ENCODE data around the gene MSX1.

The MSX1 gene

GRCh38 chr4:4871573-4872313 is 12.3 kb downstream of the MSX1 start:
- Histone ChIP-seq H3K4me1 (ENCODE audit: insufficient read depth, low read length) (peaks cover 7% of the 10 kb centered on the region), H2AFZ (ENCODE audit: low read depth, low read length) (no peak overlapping the region), H3K27me3 (ENCODE audit: insufficient read depth, low read length) (peaks cover 88% of the 10 kb centered on the region), H3K4me3 (ENCODE audit: low read length) (no peak overlapping the region), H3K9me3 (ENCODE audit: low read length) (no peaks in the 10 kb centered on the region), H3K36me3 (ENCODE audit: insufficient read depth, low read length) (no peaks in the 10 kb centered on the region)

DNA sequence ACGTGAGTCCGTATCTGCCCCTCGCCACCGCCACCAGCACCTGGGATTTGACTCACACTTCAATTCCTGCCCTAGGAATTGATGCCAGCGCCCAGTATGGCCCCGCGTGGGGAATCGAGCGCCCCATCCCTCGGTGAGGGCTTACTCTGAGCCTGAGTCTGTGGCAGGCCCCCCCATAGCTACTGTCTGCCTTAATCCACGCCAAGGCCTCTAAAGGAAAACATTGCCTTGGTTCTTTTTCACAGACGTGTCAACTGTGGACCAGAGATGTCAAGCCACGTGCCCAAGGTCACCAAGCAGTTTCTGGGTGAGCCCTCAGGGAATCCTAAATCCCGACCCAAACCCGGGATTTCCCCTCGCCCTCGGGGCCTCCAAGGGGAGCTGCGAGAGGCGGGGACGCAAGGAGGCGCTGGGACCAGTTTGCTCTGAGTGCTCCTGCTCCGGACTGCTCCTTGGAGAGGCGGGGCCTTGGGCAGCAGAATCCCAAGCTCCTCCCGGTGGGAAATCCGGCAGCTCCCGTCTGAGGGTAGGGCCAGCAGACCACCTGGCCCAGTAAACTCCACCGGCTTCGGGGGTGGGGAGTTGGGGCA is 12.9 kb downstream of the MSX1 start:
- Histone ChIP-seq H2AFZ (ENCODE audit: low read depth, low read length) (no peak overlapping the region), H3K36me3 (ENCODE audit: insufficient read depth, low read length) (no peaks in the 10 kb centered on the region), H3K27me3 (ENCODE audit: insufficient read depth, low read length) (peaks cover 87% of the 10 kb centered on the region), H3K9me3 (ENCODE audit: low read length) (no peaks in the 10 kb centered on the region), H3K4me3 (ENCODE audit: low read length) (no peak overlapping the region), H3K4me1 (ENCODE audit: insufficient read depth, low read length) (peaks cover 6% of the 10 kb centered on the region)

DNA sequence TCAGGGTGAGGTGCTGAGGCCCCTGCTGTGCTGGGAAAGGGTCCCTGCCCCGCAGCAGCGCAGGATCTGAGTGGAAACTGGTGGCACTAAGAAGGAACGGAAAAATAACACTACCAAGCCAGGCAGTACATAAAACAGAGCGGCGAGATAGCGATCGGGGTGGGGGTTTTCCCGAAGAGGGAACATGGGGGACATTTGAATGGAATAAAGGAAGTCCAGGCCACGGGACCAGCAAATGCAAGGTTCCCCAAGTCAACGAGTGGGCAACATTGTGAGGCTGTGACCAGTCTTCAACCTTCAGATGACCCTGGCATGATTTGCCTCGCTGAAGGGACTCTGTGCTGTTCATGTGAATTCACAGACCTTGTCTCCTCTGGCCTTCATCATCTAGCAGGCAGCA is 13.7 kb downstream of the MSX1 start:
- Histone ChIP-seq H2AFZ (ENCODE audit: low read depth, low read length) (no peak overlapping the region), H3K4me1 (ENCODE audit: insufficient read depth, low read length) (peaks cover 6% of the 10 kb centered on the region), H3K27me3 (ENCODE audit: insufficient read depth, low read length) (peaks cover 81% of the 10 kb centered on the region), H3K4me3 (ENCODE audit: low read length) (no peak overlapping the region), H3K36me3 (ENCODE audit: insufficient read depth, low read length) (no peaks in the 10 kb centered on the region), H3K9me3 (ENCODE audit: low read length) (no peaks in the 10 kb centered on the region)

GRCh38 chr4:4874254-4874653 is 14.8 kb downstream of the MSX1 start:
- peaks cover 80% of the 10 kb centered on the region for H3K27me3 ChIP-seq (ENCODE audit: insufficient read depth, low read length)
- H3K4me1 ChIP-seq (ENCODE audit: insufficient read depth, low read length), result peaks cover 2% of the 10 kb centered on the region
- H3K4me3 ChIP-seq (ENCODE audit: low read length), result no peak overlapping the region
- H3K36me3 ChIP-seq (ENCODE audit: insufficient read depth, low read length), result no peaks in the 10 kb centered on the region
- H2AFZ ChIP-seq (ENCODE audit: low read depth, low read length), result no peak overlapping the region
- H3K9me3 ChIP-seq (ENCODE audit: low read length), result no peaks in the 10 kb centered on the region

GRCh38 chr4:4875147-4875546 is 15.7 kb downstream of the MSX1 start:
- peaks cover 71% of the 10 kb centered on the region for H3K27me3 ChIP-seq (ENCODE audit: insufficient read depth, low read length)
- no peak overlapping the region for H3K4me3 ChIP-seq (ENCODE audit: low read length)
- H2AFZ ChIP-seq (ENCODE audit: low read depth, low read length), result no peak overlapping the region
- H3K9me3 ChIP-seq (ENCODE audit: low read length), result no peaks in the 10 kb centered on the region
- no peaks in the 10 kb centered on the region for H3K36me3 ChIP-seq (ENCODE audit: insufficient read depth, low read length)
- H3K4me1 ChIP-seq (ENCODE audit: insufficient read depth, low read length), result no peaks in the 10 kb centered on the region

- Histone ChIP-seq H3K4me1 (ENCODE audit: insufficient read depth, low read length) (no peaks in the 10 kb centered on the region), H3K27me3 (ENCODE audit: insufficient read depth, low read length) (peaks cover 67% of the 10 kb centered on the region), H2AFZ (ENCODE audit: low read depth, low read length) (no peak overlapping the region), H3K36me3 (ENCODE audit: insufficient read depth, low read length) (no peaks in the 10 kb centered on the region), H3K9me3 (ENCODE audit: low read length) (no peaks in the 10 kb centered on the region), H3K4me3 (ENCODE audit: low read length) (no peak overlapping the region)
Measured at GRCh38 chr4:4875611-4876010, 16.1 kb downstream of the MSX1 start.

DNA sequence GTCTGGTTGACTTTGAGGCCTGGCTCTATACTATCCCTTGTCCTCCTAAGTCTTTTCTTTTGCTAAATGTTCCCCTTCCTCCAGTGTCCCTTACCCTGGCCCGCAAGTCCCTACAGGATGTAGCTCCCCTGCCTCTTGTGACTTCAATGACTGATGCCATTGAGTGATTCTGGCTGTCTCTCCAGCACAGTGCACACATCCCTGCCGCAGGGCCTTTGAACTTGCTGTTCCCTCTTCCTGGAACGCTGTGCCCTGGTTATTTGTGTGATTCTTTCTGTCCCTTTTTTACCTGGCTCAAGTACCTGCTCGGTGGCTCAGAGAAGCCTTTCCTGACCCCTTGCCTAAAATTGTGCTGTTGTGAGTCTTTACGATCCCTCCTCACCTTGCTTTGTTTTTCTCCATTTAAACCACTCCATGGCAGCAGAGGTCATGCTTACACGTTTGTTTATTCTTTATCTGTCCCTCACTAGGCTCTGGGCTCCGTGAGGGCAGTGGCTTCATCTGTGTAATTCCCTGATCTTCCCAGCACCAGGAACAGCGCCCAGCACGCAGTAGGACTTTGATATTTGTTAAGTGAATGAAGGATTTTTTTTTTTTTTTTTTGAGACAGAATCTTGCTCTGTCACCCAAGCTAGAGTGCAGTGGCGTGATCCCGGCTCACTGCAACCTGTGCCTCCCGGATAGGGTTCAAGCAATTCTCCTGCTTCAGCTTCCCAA is 17.6 kb downstream of the MSX1 start:
- Histone ChIP-seq H3K27me3 (ENCODE audit: insufficient read depth, low read length) (peaks cover 55% of the 10 kb centered on the region), H3K4me1 (ENCODE audit: insufficient read depth, low read length) (no peaks in the 10 kb centered on the region), H2AFZ (ENCODE audit: low read depth, low read length) (no peak overlapping the region)

GRCh38 chr4:4880492-4880891 is 21.0 kb downstream of the MSX1 start:
- Histone ChIP-seq H2AFZ (ENCODE audit: low read depth, low read length) (no peak overlapping the region), H3K36me3 (ENCODE audit: insufficient read depth, low read length) (no peaks in the 10 kb centered on the region), H3K27me3 (ENCODE audit: insufficient read depth, low read length) (peaks cover 24% of the 10 kb centered on the region), H3K4me3 (ENCODE audit: low read length) (no peak overlapping the region), H3K4me1 (ENCODE audit: insufficient read depth, low read length) (no peaks in the 10 kb centered on the region), H3K9me3 (ENCODE audit: low read length) (no peaks in the 10 kb centered on the region)

More for the DNA sequence above, 17.6 kb downstream of the MSX1 start:
- H3K9me3 ChIP-seq (ENCODE audit: low read length), result no peaks in the 10 kb centered on the region
- no peak overlapping the region for H3K4me3 ChIP-seq (ENCODE audit: low read length)
- H3K36me3 ChIP-seq (ENCODE audit: insufficient read depth, low read length), result no peaks in the 10 kb centered on the region

DNA sequence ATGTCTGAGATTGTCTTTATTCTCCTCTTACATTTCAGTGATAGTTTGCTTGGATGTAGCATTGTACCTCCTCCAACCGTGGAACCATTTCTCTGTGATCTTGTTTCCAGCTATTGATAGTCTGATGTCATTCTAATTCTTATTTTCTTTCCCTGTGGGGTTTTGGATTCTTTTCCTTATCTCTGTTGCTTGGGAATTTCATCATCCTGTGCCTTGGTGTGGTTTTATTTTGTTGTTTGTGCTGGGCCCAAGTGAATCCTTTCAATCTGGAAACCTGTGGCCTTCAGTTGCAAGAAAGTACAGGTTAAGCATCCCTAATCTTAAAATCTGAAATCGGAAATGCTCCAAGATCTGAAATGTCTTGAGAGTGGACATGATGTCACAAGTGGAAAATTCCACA is 22.0 kb downstream of the MSX1 start:
- no peak overlapping the region for H2AFZ ChIP-seq (ENCODE audit: low read depth, low read length)
- no peaks in the 10 kb centered on the region for H3K36me3 ChIP-seq (ENCODE audit: insufficient read depth, low read length)
- H3K4me3 ChIP-seq (ENCODE audit: low read length), result no peak overlapping the region
- H3K4me1 ChIP-seq (ENCODE audit: insufficient read depth, low read length), result no peaks in the 10 kb centered on the region
- H3K9me3 ChIP-seq (ENCODE audit: low read length), result no peaks in the 10 kb centered on the region
- H3K27me3 ChIP-seq (ENCODE audit: insufficient read depth, low read length), result peaks cover 22% of the 10 kb centered on the region

- no peaks in the 10 kb centered on the region for H3K9me3 ChIP-seq (ENCODE audit: low read length)
- H2AFZ ChIP-seq (ENCODE audit: low read depth, low read length), result no peak overlapping the region
- H3K27me3 ChIP-seq (ENCODE audit: insufficient read depth, low read length), result peaks cover 23% of the 10 kb centered on the region
- H3K4me3 ChIP-seq (ENCODE audit: low read length), result no peak overlapping the region
- H3K4me1 ChIP-seq (ENCODE audit: insufficient read depth, low read length), result no peaks in the 10 kb centered on the region
- no peaks in the 10 kb centered on the region for H3K36me3 ChIP-seq (ENCODE audit: insufficient read depth, low read length)
Measured at GRCh38 chr4:4884611-4885010, 25.1 kb downstream of the MSX1 start.

DNA sequence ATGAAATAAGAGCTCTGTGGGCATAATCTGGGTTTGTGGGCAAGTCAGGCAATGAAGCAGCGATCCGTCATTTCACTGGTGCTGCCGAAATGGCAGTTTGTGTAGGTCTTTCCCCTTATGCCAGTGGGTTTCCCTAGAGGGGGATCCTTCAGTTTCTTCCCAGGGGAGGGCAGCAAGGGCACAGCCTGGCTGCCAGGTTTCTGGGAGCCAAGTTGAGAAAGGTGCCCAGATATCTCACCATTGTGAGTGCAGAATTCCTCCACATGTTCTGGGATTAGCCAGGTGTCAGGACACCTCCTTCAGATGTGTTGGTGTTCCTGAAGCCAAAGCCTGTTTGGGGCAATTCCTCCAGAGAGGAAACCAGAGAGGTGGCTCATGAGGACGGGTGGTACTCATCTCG is 28.0 kb downstream of the MSX1 start:
- H3K9me3 ChIP-seq (ENCODE audit: low read length), result no peaks in the 10 kb centered on the region
- no peak overlapping the region for H3K4me3 ChIP-seq (ENCODE audit: low read length)
- no peaks in the 10 kb centered on the region for H3K4me1 ChIP-seq (ENCODE audit: insufficient read depth, low read length)
- no peaks in the 10 kb centered on the region for H3K36me3 ChIP-seq (ENCODE audit: insufficient read depth, low read length)
- no peak overlapping the region for H2AFZ ChIP-seq (ENCODE audit: low read depth, low read length)
- H3K27me3 ChIP-seq (ENCODE audit: insufficient read depth, low read length), result peaks cover 19% of the 10 kb centered on the region

GRCh38 chr4:4888695-4889094 is 29.2 kb downstream of the MSX1 start:
- H3K4me1 ChIP-seq (ENCODE audit: insufficient read depth, low read length), result no peaks in the 10 kb centered on the region
- peaks cover 18% of the 10 kb centered on the region for H3K27me3 ChIP-seq (ENCODE audit: insufficient read depth, low read length)
- no peak overlapping the region for H2AFZ ChIP-seq (ENCODE audit: low read depth, low read length)
- H3K36me3 ChIP-seq (ENCODE audit: insufficient read depth, low read length), result no peaks in the 10 kb centered on the region
- no peaks in the 10 kb centered on the region for H3K9me3 ChIP-seq (ENCODE audit: low read length)
- no peak overlapping the region for H3K4me3 ChIP-seq (ENCODE audit: low read length)

DNA sequence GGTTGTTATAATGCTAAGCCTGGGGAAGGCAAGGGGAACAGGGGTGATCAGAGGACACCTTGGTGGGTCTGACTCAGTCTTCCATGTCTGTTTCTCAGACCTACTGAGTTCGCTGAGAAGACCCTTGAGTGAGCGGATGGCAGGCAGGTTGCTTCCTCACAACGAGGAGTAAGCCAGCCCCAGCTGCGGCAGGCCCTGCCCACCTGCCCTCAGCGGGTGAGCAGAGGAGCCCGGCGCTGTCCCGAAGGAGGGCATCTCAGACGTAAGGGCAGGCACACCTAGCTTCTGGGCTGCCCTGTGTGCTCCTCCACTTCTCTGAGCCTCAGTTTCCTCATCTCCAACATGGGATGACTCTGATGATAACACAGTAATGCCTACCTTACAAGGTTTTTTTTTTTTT is 30.3 kb downstream of the MSX1 start:
- Histone ChIP-seq H3K27me3 (ENCODE audit: insufficient read depth, low read length) (peaks cover 16% of the 10 kb centered on the region), H3K36me3 (ENCODE audit: insufficient read depth, low read length) (no peaks in the 10 kb centered on the region), H3K4me1 (ENCODE audit: insufficient read depth, low read length) (no peaks in the 10 kb centered on the region), H3K4me3 (ENCODE audit: low read length) (no peak overlapping the region), H2AFZ (ENCODE audit: low read depth, low read length) (no peak overlapping the region), H3K9me3 (ENCODE audit: low read length) (no peaks in the 10 kb centered on the region)
